GM19463 (cell line): ENCODE data around the gene SND1.
"Not testable (repeated sequence)": the region's sequence is repeated elsewhere in the genome, so short reads cannot be mapped to it uniquely, and the experiment has no call there.

Experiments
- ATAC-seq: cut with Tn5 transposase; IDR thresholded peaks from one replicate; pipeline ENCODE4 v1.9.1; 2021; ENCODE audit warnings: mild to moderate bottlenecking, moderate library complexity; ENCODE audit not compliant: unreplicated experiment

The SND1 gene

GRCh38 chr7:127822822-127823508, 171.0 kb downstream of the SND1 start:
- ATAC-seq = no peak

- ATAC-seq = no peak
Observed at GRCh38 chr7:127824682-127825081, 172.7 kb downstream of the SND1 start.

GRCh38 chr7:127828843-127829500, 177.0 kb downstream of the SND1 start:
- ATAC-seq = peak; percentile 65

DNA sequence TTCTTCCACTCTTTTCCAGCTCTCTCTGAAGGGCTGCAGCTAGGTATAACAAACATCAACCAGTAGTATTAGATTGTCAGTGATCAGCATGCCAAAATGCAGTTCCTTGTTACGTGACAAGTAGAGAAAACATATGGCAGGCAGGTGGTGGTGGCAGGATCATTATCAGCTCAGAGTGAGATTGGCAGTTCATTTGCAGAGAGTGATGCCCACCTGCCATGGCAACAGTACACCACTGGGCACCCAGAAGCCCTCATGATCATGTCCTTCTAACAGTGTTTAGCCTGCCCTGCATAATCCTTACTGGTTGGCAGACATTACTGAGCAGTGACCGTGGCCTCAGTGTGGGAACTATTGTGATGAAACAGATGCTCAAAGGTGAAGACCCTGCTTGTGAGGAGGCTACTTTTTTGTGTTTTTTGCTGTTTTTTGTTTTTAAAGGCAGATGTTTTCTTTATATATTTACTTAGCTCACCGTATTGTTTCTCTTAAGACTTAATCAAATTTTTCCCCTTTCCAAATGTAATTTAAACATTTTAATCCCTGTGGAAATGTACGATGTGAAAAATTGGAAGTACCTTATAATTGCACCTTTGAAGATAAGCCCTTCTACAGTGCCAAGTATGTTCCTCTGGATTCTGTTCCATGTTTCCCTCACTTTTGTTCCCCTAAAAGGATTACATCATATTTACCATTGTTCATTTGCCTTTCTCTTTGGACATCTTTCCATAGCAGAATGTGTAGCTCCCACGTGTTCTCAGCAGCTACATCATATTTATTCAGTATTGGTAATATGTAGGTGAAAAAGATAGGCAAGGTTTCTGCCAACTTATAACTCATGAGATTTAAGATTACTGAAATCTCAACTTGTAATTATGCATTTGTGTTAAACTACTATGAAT, 179.6 kb downstream of the SND1 start:
- no peak for ATAC-seq

- no peak for ATAC-seq
Observed at GRCh38 chr7:127832592-127832991, 180.6 kb downstream of the SND1 start.

- ATAC-seq = no peak
Observed at GRCh38 chr7:127833641-127834040, 181.6 kb downstream of the SND1 start.

GRCh38 chr7:127835679-127836078, 183.7 kb downstream of the SND1 start:
- no peak for ATAC-seq

DNA sequence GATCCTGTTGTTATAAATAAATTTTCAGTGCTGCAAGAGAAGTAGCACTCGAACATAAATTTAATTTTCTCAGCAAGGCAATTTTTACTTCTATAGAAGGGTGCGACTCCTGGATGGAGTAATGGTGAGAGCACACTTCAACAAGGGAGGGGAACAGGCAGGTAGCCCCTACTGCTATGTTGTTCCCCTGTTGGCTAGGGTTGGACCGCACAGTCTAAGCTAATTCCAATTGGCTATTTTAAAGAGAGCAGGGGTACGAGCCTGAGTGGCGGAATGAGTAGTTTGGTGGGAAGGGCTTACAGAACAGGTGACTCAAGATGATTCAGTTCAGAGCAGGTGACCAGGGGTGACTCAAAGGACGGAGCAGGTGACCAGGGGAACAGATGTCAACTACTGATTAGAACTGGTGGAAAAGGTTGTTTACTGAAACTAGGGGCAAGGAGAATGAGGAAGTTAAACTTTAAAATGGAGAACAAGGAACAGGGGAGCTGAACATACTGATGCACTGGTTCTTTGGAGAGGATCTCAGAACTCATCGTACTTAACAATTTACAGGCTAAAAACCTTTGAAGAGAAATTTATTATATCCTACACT, 185.9 kb downstream of the SND1 start:
- ATAC-seq = not testable (repeated sequence)

- no peak for ATAC-seq
Observed at GRCh38 chr7:127838816-127839415, 186.9 kb downstream of the SND1 start.

GRCh38 chr7:127840226-127840951, 188.4 kb downstream of the SND1 start:
- ATAC-seq = no peak

- no peak for ATAC-seq
Observed at GRCh38 chr7:127844165-127844564, 192.2 kb downstream of the SND1 start.

- ATAC-seq = no peak
Observed at GRCh38 chr7:127844707-127845331, 192.8 kb downstream of the SND1 start.

- no peak for ATAC-seq
Observed at GRCh38 chr7:127845522-127846214, 193.7 kb downstream of the SND1 start.

DNA sequence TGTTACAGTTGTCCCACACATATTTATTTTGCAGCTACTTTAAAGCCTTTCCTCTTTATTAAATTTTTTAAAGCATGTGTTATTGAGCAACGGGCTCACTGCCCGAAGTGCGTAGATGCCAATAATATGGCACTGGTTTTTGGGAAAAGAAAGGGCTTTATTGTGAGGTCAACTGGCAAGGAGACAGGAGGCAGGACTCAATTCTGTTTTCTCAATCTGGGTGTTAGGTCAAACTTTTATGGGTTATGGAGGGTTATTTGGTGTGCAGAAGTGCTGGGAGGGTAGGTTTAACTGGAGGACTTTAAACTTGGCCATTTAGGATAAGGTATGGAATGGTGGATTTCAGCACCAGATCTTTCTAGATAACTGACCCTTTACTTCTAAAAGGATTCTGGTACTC, 195.6 kb downstream of the SND1 start:
- no peak for ATAC-seq

GRCh38 chr7:127848241-127848640, 196.2 kb downstream of the SND1 start:
- no peak for ATAC-seq

GRCh38 chr7:127850195-127850594, 198.2 kb downstream of the SND1 start:
- ATAC-seq = no peak

- no peak for ATAC-seq
Observed at GRCh38 chr7:127854383-127854782, 202.4 kb downstream of the SND1 start.

- no peak for ATAC-seq
Observed at GRCh38 chr7:127857464-127857841, 205.5 kb downstream of the SND1 start.
